Gastrocnemius medialis (tissue), 4 donors: ENCODE measurements around the gene ITPKB.

Source experiments
- CTCF ChIP-seq, 5 experiments: fragments of 450-650 bp in 3 of 5; fragments of 200-600 bp in 2 of 5; sonication (generic) in 2 of 5; IDR thresholded peaks in 4 of 5; conservative IDR thresholded peaks in 1 of 5; 1 replicate in 4 of 5; 2 replicates in 1 of 5; pipeline ENCODE4 v1.5.1; 2016 to 2019; ENCODE audit warnings: antibody characterized with exemption in 5 of 5, mild to moderate bottlenecking in 3 of 5, moderate library complexity in 3 of 5
- POLR2A ChIP-seq, 2 donors: fragments of 450-650 bp; IDR thresholded peaks; one replicate each; pipeline ENCODE4 v1.6.1; 2017; ENCODE audit warnings: antibody characterized with exemption in 2 of 2, mild to moderate bottlenecking in 2 of 2, moderate library complexity in 2 of 2

- TF ChIP-seq CTCF (IDR thresholded peaks at IDR 0.05 in 4 of 5, conservative IDR thresholded peaks at IDR 0.05 in 1 of 5) (no peak), POLR2A (IDR thresholded peaks at IDR 0.05) (no peak)
These were observed 120.7 kb downstream of the ITPKB start for GRCh38 chr1:226618380-226618779.
